B cell (primary cell): ENCODE data around the gene VWA3A. TPM values are rescaled to one million over a fixed set of nuclear protein-coding genes. Genes with fewer than 3 reads are reported as not detected.

ENCODE experiments used
- ATAC-seq: fragments of 200-7000 bp; cut with Tn5 transposase; one replicate; pipeline ENCODE4 v1.10.0; 2021; ENCODE audit warnings: low read depth, mild to moderate bottlenecking, moderate number of reproducible peaks, moderate library complexity
- CTCF ChIA-PET: fragments of 350-600 bp; sonication (Branson Sonifier 250); formaldehyde crosslinking; loops from one replicate; lab custom pipeline; 2021; ENCODE audit warnings: antibody characterized with exemption, inconsistent platforms; lab: Charles Lee
- POLR2A ChIA-PET: fragments of 350-600 bp; sonication (Branson Sonifier 250); formaldehyde crosslinking; loops from one replicate; lab custom pipeline; 2021; ENCODE audit warnings: antibody characterized with exemption; lab: Charles Lee
- DNase-seq: peaks from one replicate; pipeline ENCODE4 v3.0.0; 2013
- H2AFZ ChIP-seq: 2 replicates; pipeline ENCODE4 v1.6.1; 2012; ENCODE audit warnings: mild to moderate bottlenecking, low read depth, low read length; ENCODE audit not compliant: insufficient read depth, poor library complexity, severe bottlenecking
- H3K27ac ChIP-seq, 2 donors: 1 replicate in 1 of 2; 2 replicates in 1 of 2; pipeline ENCODE4 v1.5.1; 2012 to 2013; ENCODE audit warnings: low read length in 2 of 2, mild to moderate bottlenecking in 2 of 2, moderate library complexity in 1 of 2
- H3K27me3 ChIP-seq, 4 experiments: fragments of 200-600 bp in 1 of 4; sonication (generic) in 1 of 4; replicated peaks in 1 of 4; 1 replicate in 2 of 4; 2 replicates in 2 of 4; pipeline versions ENCODE4 v1.6.1 to v1.7.0; 2013 to 2016; ENCODE audit warnings: low read length in 3 of 4, mild to moderate bottlenecking in 2 of 4, mixed read lengths in 1 of 4, moderate library complexity in 1 of 4; ENCODE audit not compliant: insufficient read depth in 4 of 4, control insufficient read depth in 3 of 4; ENCODE audit errors: control extremely low read depth in 1 of 4
- H3K36me3 ChIP-seq, 2 experiments: replicated peaks in 1 of 2; 1 replicate in 1 of 2; 2 replicates in 1 of 2; pipeline versions ENCODE4 v1.6.1 to v1.7.1; 2013; ENCODE audit warnings: low read length in 1 of 2; ENCODE audit not compliant: insufficient read depth in 2 of 2, control insufficient read depth in 1 of 2; ENCODE audit errors: control extremely low read depth in 1 of 2, extremely low read depth in 1 of 2
- H3K4me1 ChIP-seq, 2 donors: fragments of 200-600 bp in 1 of 2; sonication (generic) in 1 of 2; 1 replicate in 1 of 2; 2 replicates in 1 of 2; pipeline versions ENCODE4 v1.5.1 to v1.6.1; 2013 to 2017; ENCODE audit warnings: low read length in 2 of 2; ENCODE audit not compliant: control insufficient read depth in 2 of 2, insufficient read depth in 2 of 2
- H3K4me2 ChIP-seq: replicated peaks from 2 replicates; pipeline ENCODE3; 2012; ENCODE audit warnings: mild to moderate bottlenecking, low read depth, low read length; ENCODE audit not compliant: poor library complexity, severe bottlenecking
- H3K4me3 ChIP-seq, 5 experiments: fragments of 200-600 bp in 1 of 5; sonication (generic) in 1 of 5; 1 replicate in 3 of 5; 2 replicates in 2 of 5; pipeline versions ENCODE4 v1.5.1 to v1.7.0; 2011 to 2016; ENCODE audit warnings: low read length in 4 of 5, mild to moderate bottlenecking in 4 of 5, low read depth in 2 of 5, control low read depth in 1 of 5, moderate library complexity in 1 of 5; ENCODE audit not compliant: insufficient read depth in 1 of 5; ENCODE audit errors: control extremely low read depth in 1 of 5, extremely low read depth in 1 of 5
- H3K79me2 ChIP-seq: fragments of 200-600 bp; sonication (generic); one replicate; pipeline ENCODE4 v1.6.0; 2016; ENCODE audit warnings: low read length; ENCODE audit not compliant: control insufficient read depth, insufficient read depth
- H3K9ac ChIP-seq: fragments of 200-600 bp; sonication (generic); 2 replicates; pipeline ENCODE4 v1.6.1; 2017; ENCODE audit warnings: mild to moderate bottlenecking, low read length, moderate library complexity
- H3K9me3 ChIP-seq, 3 donors: one replicate each; pipeline versions ENCODE4 v1.6.1 to v1.7.1; 2013; ENCODE audit warnings: low read length in 2 of 3; ENCODE audit not compliant: control insufficient read depth in 2 of 3, insufficient read depth in 1 of 3; ENCODE audit errors: control extremely low read depth in 1 of 3
- H4K20me1 ChIP-seq: 2 replicates; pipeline ENCODE4 v1.6.0; 2012; ENCODE audit warnings: mild to moderate bottlenecking, low read length; ENCODE audit not compliant: insufficient read depth, control insufficient read depth, poor library complexity, severe bottlenecking
- H3K27ac Mint-ChIP-seq: one replicate; pipeline ENCODE4 v1.8.0; 2021; ENCODE audit warnings: mixed read lengths
- H3K27me3 Mint-ChIP-seq: one replicate; pipeline ENCODE4 v1.8.0; 2021; ENCODE audit warnings: mixed read lengths
- H3K4me1 Mint-ChIP-seq: one replicate; pipeline ENCODE4 v1.8.0; 2021; ENCODE audit warnings: mixed read lengths
- H3K4me3 Mint-ChIP-seq: one replicate; pipeline ENCODE4 v1.8.0; 2021; ENCODE audit warnings: mixed read lengths
- H3K9me3 Mint-ChIP-seq: one replicate; pipeline ENCODE4 v1.8.0; 2022; ENCODE audit warnings: mixed read lengths; ENCODE audit not compliant: insufficient read depth
- CTCF ChIP-seq: fragments of 200-600 bp; IDR thresholded peaks from one replicate; pipeline ENCODE4 v1.8.0; 2022; ENCODE audit warnings: antibody characterized with exemption, mild to moderate bottlenecking
- EZH2 ChIP-seq: IDR thresholded peaks from 2 replicates; pipeline ENCODE4 v1.6.1; 2012; ENCODE audit warnings: borderline replicate concordance, low read depth, mild to moderate bottlenecking, moderate library complexity, low read length; ENCODE audit not compliant: insufficient read depth, poor library complexity, severe bottlenecking
- WGBS: methylation state at CpG from one replicate; pipeline ENCODE4 v1.1.5; 2013; ENCODE audit warnings: missing lambda C conversion rate; ENCODE audit not compliant: insufficient coverage; 5-methylcytosine and 5-hydroxymethylcytosine counted together
- intact Hi-C: fragments of 100-400 bp; cut with micrococcal nuclease; formaldehyde crosslinking; loops from one replicate; pipeline ENCODE4 v1.10.0; 2022
- polyA plus RNA-seq: library from polyadenylated mRNA; depleted of rRNA; stranded (reverse); fragments of >200 nt; gene quantifications from 2 replicates; pipeline ENCODE4 v1.2.3, GENCODE V29; 2012
- total RNA-seq, 2 donors: library from RNA; stranded (reverse); fragments of 120-200 nt in 1 of 2; gene quantifications; 1 replicate in 1 of 2; 2 replicates in 1 of 2; pipeline versions ENCODE4 v1.2.3 to v1.2.4, GENCODE V29; 2013 to 2022

VWA3A gene
- total and polyA plus RNA-seq, 2 donors (not counting 1 experiment from before 2014, with no cell fraction given): 0.28 to 0.47 TPM

GRCh38 chr16:22194707-22195444 lies 102.5 kb downstream of the VWA3A start:
- TF ChIP-seq CTCF (no peak), EZH2 (no peak)
- intact Hi-C loops: loop anchor here (1.0 to 10.0 kb wide), 5 partner anchors 102 to 1290 kb away; partner anchors contain the start of genes CDR2, DCUN1D3, LYRM1 and POLR3E
- no peaks in the 10 kb centered on the region for H3K79me2 ChIP-seq
- H3K27me3 Mint-ChIP-seq: peaks cover 3% of the 10 kb centered on the region
- peaks cover 29 to 46% of the 10 kb centered on the region in 2 donors for H3K4me1 ChIP-seq
- H3K4me1 Mint-ChIP-seq: peaks cover 55% of the 10 kb centered on the region
- no peaks in the 10 kb centered on the region for H3K27me3 ChIP-seq
- no peaks in the 10 kb centered on the region for H4K20me1 ChIP-seq
- peak overlapping the region; percentile 100 for H3K27ac Mint-ChIP-seq
- peak; percentile 84 for DNase-seq
- peak overlapping the region; percentile 73 for H3K9ac ChIP-seq
- H3K4me2 ChIP-seq: peak overlapping the region; percentile 97
- peak overlapping the region; percentile 97 for H3K4me3 Mint-ChIP-seq
- no peak for ATAC-seq
- H3K36me3 ChIP-seq: no peaks in the 10 kb centered on the region
- H3K4me3 ChIP-seq: peak overlapping the region in 3 of 5 experiments; percentile 51 to 83 (median 69)
- H3K9me3 Mint-ChIP-seq: peaks cover 7% of the 10 kb centered on the region
- ChIA-PET CTCF (interaction anchor here (1.1 to 2.6 kb wide), 5 partner anchors 8 to 106 kb away, joined by 5 to 21 read pairs (median 6); partner anchors contain the start of genes EEF2K and POLR3E), POLR2A (interaction anchor here (1.5 kb wide), 1 partner anchor 12 kb away, joined by 4 read pairs; no protein-coding TSS in a partner anchor)
- peak overlapping the region; percentile 68 to 81 for H3K27ac ChIP-seq
- H2AFZ ChIP-seq: no peak overlapping the region
- WGBS: 74% methylated on average over 6 of the region's 9 CpGs
- peaks cover 0 to 4% (median 0%) of the 10 kb centered on the region in 3 donors for H3K9me3 ChIP-seq

GRCh38 chr16:22195445-22195694 lies 103.0 kb downstream of the VWA3A start:
- Mint-ChIP-seq H3K4me1 (peaks cover 53% of the 10 kb centered on the region), H3K27me3 (peaks cover 3% of the 10 kb centered on the region), H3K4me3 (peak overlapping the region; percentile 97), H3K9me3 (peaks cover 7% of the 10 kb centered on the region), H3K27ac (peak overlapping the region; percentile 100)
- Histone ChIP-seq H4K20me1 (no peaks in the 10 kb centered on the region), H2AFZ (no peak overlapping the region), H3K79me2 (no peaks in the 10 kb centered on the region), H3K9ac (peak overlapping the region; percentile 73), H3K36me3 (no peaks in the 10 kb centered on the region), H3K9me3 (peaks cover 0 to 4% (median 0%) of the 10 kb centered on the region in 3 donors), H3K4me1 (peaks cover 29 to 50% of the 10 kb centered on the region in 2 donors), H3K4me2 (peak overlapping the region; percentile 97), H3K27me3 (no peaks in the 10 kb centered on the region), H3K27ac (peak overlapping the region; percentile 68 to 81), H3K4me3 (peak overlapping the region; percentile 51 to 83 (median 69))
- no peak for DNase-seq
- TF ChIP-seq CTCF (no peak), EZH2 (no peak)
- no peak for ATAC-seq
- ChIA-PET CTCF (interaction anchor here (1.1 to 2.6 kb wide), 5 partner anchors 8 to 105 kb away, joined by 5 to 21 read pairs (median 6); partner anchors contain the start of genes EEF2K and POLR3E), POLR2A (interaction anchor here (1.5 kb wide), 1 partner anchor 12 kb away, joined by 4 read pairs; no protein-coding TSS in a partner anchor)
- intact Hi-C loops: loop anchor here (1.0 to 10.0 kb wide), 4 partner anchors 102 to 1291 kb away; partner anchors contain the start of genes CDR2, DCUN1D3, LYRM1 and POLR3E
